GM12872 (cell line): ENCODE results near the gene CHRM1.

Source experiments
- TF ChIP-seq, protein P1 (sequence below): IDR thresholded peaks from 3 replicates; pipeline ENCODE4 v1.5.1; 2011; ENCODE audit warnings: low read depth, mild to moderate bottlenecking, low read length, moderate library complexity; ENCODE audit not compliant: insufficient read depth

Gene CHRM1

GRCh38 chr11:62917906-62918502 is 3.2 kb downstream of the CHRM1 start:
- TF ChIP-seq, protein P1, sequence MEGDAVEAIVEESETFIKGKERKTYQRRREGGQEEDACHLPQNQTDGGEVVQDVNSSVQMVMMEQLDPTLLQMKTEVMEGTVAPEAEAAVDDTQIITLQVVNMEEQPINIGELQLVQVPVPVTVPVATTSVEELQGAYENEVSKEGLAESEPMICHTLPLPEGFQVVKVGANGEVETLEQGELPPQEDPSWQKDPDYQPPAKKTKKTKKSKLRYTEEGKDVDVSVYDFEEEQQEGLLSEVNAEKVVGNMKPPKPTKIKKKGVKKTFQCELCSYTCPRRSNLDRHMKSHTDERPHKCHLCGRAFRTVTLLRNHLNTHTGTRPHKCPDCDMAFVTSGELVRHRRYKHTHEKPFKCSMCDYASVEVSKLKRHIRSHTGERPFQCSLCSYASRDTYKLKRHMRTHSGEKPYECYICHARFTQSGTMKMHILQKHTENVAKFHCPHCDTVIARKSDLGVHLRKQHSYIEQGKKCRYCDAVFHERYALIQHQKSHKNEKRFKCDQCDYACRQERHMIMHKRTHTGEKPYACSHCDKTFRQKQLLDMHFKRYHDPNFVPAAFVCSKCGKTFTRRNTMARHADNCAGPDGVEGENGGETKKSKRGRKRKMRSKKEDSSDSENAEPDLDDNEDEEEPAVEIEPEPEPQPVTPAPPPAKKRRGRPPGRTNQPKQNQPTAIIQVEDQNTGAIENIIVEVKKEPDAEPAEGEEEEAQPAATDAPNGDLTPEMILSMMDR, result no peak

- TF ChIP-seq, protein P1, result no peak
Measured at GRCh38 chr11:62914416-62914815, 6.7 kb downstream of the CHRM1 start.

GRCh38 chr11:62912268-62912667 is 8.9 kb downstream of the CHRM1 start:
- TF ChIP-seq, protein P1, result no peak

DNA sequence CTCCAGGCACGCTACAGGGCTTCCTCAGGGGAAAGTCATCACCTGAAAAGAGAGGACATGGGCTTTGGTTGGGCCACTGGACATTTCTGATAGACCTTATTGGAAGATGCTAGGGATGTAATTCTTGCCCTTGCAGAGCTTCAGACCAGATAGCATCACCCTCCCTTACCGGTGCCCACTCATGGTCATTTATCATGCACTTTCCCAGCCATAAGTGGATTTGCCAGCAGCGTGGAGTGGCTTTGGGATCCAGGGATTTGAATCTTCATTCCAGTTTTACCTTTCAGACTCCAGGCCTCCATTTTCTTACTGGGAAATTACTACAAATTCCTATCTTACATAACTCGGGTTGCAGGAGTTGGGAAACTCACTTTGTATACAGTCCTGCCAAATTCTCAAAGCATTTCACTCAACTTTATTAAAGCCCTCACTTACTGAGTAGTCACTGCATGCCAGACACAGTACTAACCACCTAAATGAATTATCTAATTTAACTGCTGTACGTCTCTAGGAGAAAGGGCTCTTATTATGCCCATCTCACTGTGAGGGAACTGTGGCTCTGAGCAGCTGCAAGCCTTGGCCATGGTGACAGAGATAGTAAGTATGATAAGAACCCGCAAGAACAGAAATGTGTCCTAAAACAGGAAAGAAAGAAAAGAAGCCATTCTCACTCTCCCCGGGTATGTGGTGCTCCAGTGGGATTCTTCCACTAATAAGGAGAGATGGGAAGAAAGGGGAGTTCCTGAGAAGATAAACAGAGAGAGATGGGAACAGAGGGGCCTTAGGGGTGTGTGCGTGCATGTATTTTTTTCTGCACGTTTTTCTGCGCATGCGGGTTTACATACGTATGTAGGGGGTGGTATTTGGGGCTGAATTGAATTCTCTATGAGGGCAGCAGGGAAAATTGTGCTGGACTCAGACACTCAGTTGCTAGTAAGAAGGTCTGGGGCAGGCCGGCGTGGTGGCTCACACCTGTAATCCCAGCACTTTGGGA is 9.7 kb downstream of the CHRM1 start:
- TF ChIP-seq, protein P1, result no peak

GRCh38 chr11:62910141-62910882 is 10.9 kb downstream of the CHRM1 start:
- TF ChIP-seq, protein P1, result no peak

- TF ChIP-seq, protein P1, result peak; percentile 54
Measured at GRCh38 chr11:62909107-62909894, 11.9 kb downstream of the CHRM1 start.
